ENCODE measurements around the gene SLAMF7. TPM values are rescaled to one million over a fixed set of nuclear protein-coding genes. Genes with fewer than 3 reads are reported as not detected.

SLAMF7 gene, protein sequence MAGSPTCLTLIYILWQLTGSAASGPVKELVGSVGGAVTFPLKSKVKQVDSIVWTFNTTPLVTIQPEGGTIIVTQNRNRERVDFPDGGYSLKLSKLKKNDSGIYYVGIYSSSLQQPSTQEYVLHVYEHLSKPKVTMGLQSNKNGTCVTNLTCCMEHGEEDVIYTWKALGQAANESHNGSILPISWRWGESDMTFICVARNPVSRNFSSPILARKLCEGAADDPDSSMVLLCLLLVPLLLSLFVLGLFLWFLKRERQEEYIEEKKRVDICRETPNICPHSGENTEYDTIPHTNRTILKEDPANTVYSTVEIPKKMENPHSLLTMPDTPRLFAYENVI
- total RNA-seq (2021; fragmentation: NEBNext Ultra II Directional; extraction: Animal tissue kit (Norgen Biotek cat#: 25700)) (not detected in 2 replicates), polyA plus RNA-seq (2011; rRNA removed) (not detected in 2 replicates), polyA minus RNA-seq (2011; rRNA and poly(A)+ RNA removed) (not detected in 2 replicates)
- not detected for polyA plus RNA-seq (2011; cell fraction: cytosol; rRNA removed)
- not detected for polyA plus RNA-seq (2011; cell fraction: nucleus; rRNA removed)
- not detected in 4 replicates for polyA plus RNA-seq (2012, experiment 1 of 2)
- polyA plus RNA-seq (2012, experiment 2 of 2), result not detected
- polyA plus RNA-seq (2013, experiment 1 of 2), result not detected
- 0.02 TPM for polyA plus RNA-seq (2013, experiment 2 of 2)
- not detected for polyA minus RNA-seq (2011; cell fraction: cytosol; rRNA and poly(A)+ RNA removed)
- not detected for polyA minus RNA-seq (2011; cell fraction: nucleus; rRNA and poly(A)+ RNA removed)
- long read RNA-seq, experiment 1, result 0 reads
- long read RNA-seq, experiment 2, result 0 reads

DNA sequence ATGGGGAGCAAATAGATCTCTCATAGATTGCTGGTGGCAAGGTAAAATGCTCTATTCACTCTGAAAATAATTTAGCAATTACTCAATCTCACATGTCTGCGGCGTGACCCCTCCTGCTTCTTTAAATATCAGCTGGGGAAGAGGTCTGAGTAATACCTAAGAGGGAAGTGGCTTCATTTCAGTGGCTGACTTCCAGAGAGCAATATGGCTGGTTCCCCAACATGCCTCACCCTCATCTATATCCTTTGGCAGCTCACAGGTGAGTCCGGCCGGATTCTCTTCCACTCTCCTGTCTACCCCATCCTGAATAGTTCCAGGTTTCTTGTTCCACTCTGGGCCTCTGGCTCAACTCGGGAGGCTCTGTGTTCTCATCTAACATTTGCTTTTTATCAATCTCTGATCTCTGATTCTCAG lies at the start of gene SLAMF7:
TSS of gene SLAMF7 (plus strand) at position 150 of the 414 bp plus-strand sequence. CDS start at position 205, 55 bp downstream.
- H3K4ac ChIP-seq (replicated peaks; ENCODE audit: insufficient read length, low read depth, low read length), result no peak within 1 kb of the TSS
- H3K4me2 ChIP-seq (ENCODE audit: insufficient read depth in 1 of 2, low read depth in 2 of 2, low read length in 2 of 2), result no peak within 1 kb of the TSS
- no peak within 1 kb of the TSS for H3K18ac ChIP-seq (ENCODE audit: extremely low read depth, low read length)
- H3K9ac ChIP-seq (replicated peaks in 1 of 4; ENCODE audit: extremely low read depth in 1 of 4, low read depth in 3 of 4, low read length in 3 of 4), result no peak within 1 kb of the TSS
- H3K23me2 ChIP-seq (ENCODE audit: low read depth, low read length), result no peaks in the 10 kb centered on the region
- no peak within 1 kb of the TSS for H3K27ac ChIP-seq (ENCODE audit: low read depth, low read length)
- no peak within 1 kb of the TSS for H3K23ac ChIP-seq (ENCODE audit: insufficient read length)
- FAIRE-seq (no peak), DNase-seq (ENCODE audit: low read depth in 1 of 2, low spot score in 2 of 2) (no peak)
- no peak within 1 kb of the TSS for H2BK20ac ChIP-seq (ENCODE audit: low read length)
- H4K8ac ChIP-seq (ENCODE audit: extremely low read depth, insufficient read depth, low read length), result no peak within 1 kb of the TSS
- no peak within 1 kb of the TSS for H3K56ac ChIP-seq (replicated peaks; ENCODE audit: insufficient read length, low read depth, low read length)
- H3K79me1 ChIP-seq (ENCODE audit: low read depth, low read length), result no peaks in the 10 kb centered on the region
- H2AFZ ChIP-seq (ENCODE audit: low read length), result no peak within 1 kb of the TSS
- WGBS, 2 experiments (ENCODE audit: extremely low coverage in 1 of 2, insufficient coverage in 1 of 2, insufficient read length in 1 of 2, insufficient replicate concordance in 2 of 2, low coverage in 1 of 2, low lambda C conversion rate in 2 of 2, missing lambda C conversion rate in 1 of 2), result 87% methylated on average over 5 of the region's 5 CpGs; no CpG with 5 or more reads in 1 of the 2 experiments
- H2BK120ac ChIP-seq (replicated peaks; ENCODE audit: low read depth, low read length), result no peak within 1 kb of the TSS
- H2BK12ac ChIP-seq (ENCODE audit: low read depth, low read length), result no peak within 1 kb of the TSS
- H3K9me3 ChIP-seq (ENCODE audit: insufficient read depth in 2 of 2, low read depth in 1 of 2, low read length in 1 of 2), result no peaks in the 10 kb centered on the region
- H2BK15ac ChIP-seq (ENCODE audit: low read length), result no peak within 1 kb of the TSS
- H2AK5ac ChIP-seq (ENCODE audit: low read depth, low read length), result no peak within 1 kb of the TSS
- no peaks in the 10 kb centered on the region for H4K20me1 ChIP-seq (replicated peaks in 1 of 2; ENCODE audit: control insufficient read depth in 1 of 2, insufficient read depth in 2 of 2, low read length in 2 of 2)
- H3K27me3 ChIP-seq (replicated peaks in 1 of 4; ENCODE audit: control insufficient read depth in 3 of 4, extremely low read depth in 1 of 4, insufficient read depth in 3 of 4, low read length in 3 of 4), result no peaks in the 10 kb centered on the region
- CTCF ChIA-PET (ENCODE audit: partially characterized antibody), result interaction anchor here (0.7 to 2.7 kb wide), 7 partner anchors 9 to 213 kb away, joined by 3 to 9 read pairs (median 3); no protein-coding TSS in a partner anchor
- H4K5ac ChIP-seq (ENCODE audit: insufficient read length, low read depth, low read length), result no peak within 1 kb of the TSS
- H3K4me1 ChIP-seq (replicated peaks in 1 of 4; ENCODE audit: control insufficient read depth in 3 of 4, insufficient read depth in 4 of 4, low read length in 3 of 4), result no peaks in the 10 kb centered on the region
- POLR2A ChIA-PET (ENCODE audit: partially characterized antibody), result interaction anchor here (1.1 kb wide), 1 partner anchor 14 kb away, joined by 3 read pairs; no protein-coding TSS in a partner anchor
- H2BK5ac ChIP-seq (ENCODE audit: low read depth, low read length), result no peak within 1 kb of the TSS
- no peaks in the 10 kb centered on the region for H3K36me3 ChIP-seq (ENCODE audit: control insufficient read depth in 2 of 4, insufficient read depth in 4 of 4, low read length in 3 of 4)
- H3K4me3 ChIP-seq (ENCODE audit: extremely low read depth in 1 of 4, insufficient read depth in 2 of 4, low read depth in 3 of 4, low read length in 4 of 4), result no peak within 1 kb of the TSS
- no peaks in the 10 kb centered on the region for H3K79me2 ChIP-seq (ENCODE audit: control insufficient read depth in 1 of 2, insufficient read depth in 2 of 2, low read length in 2 of 2)
- no peak within 1 kb of the TSS for H4K91ac ChIP-seq (replicated peaks; ENCODE audit: insufficient read length, low read length)
- H3K14ac ChIP-seq (ENCODE audit: insufficient read length), result no peak within 1 kb of the TSS
- TF ChIP-seq, protein P1, sequence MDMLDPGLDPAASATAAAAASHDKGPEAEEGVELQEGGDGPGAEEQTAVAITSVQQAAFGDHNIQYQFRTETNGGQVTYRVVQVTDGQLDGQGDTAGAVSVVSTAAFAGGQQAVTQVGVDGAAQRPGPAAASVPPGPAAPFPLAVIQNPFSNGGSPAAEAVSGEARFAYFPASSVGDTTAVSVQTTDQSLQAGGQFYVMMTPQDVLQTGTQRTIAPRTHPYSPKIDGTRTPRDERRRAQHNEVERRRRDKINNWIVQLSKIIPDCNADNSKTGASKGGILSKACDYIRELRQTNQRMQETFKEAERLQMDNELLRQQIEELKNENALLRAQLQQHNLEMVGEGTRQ (IDR thresholded peaks at IDR 0.05; ENCODE audit: low read length), result no peak
- TF ChIP-seq HDAC6 (IDR thresholded peaks at IDR 0.05; ENCODE audit: low read depth, low read length) (no peak), JUN (IDR thresholded peaks at IDR 0.05; ENCODE audit: low read depth, low read length) (no peak), KDM4A (IDR thresholded peaks at IDR 0.05; ENCODE audit: low read depth, low read length, severe bottlenecking) (no peak)
- TF ChIP-seq, protein P2, sequence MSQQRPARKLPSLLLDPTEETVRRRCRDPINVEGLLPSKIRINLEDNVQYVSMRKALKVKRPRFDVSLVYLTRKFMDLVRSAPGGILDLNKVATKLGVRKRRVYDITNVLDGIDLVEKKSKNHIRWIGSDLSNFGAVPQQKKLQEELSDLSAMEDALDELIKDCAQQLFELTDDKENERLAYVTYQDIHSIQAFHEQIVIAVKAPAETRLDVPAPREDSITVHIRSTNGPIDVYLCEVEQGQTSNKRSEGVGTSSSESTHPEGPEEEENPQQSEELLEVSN (IDR thresholded peaks at IDR 0.05), result no peak

Data from H1 (cell line).